Activated CD8-positive, alpha-beta memory T cell treated with anti-CD3 and anti-CD28 coated beads, Interleukin-2, amount 50 U/mL, for 1 hour (primary cell): Measurements from ENCODE around the gene TAS2R31.

Source experiments
- DNase-seq: peaks from one replicate; pipeline ENCODE4 v3.0.0-alpha.2; 2020; ENCODE audit errors: extremely low read depth

The TAS2R31 gene

DNA sequence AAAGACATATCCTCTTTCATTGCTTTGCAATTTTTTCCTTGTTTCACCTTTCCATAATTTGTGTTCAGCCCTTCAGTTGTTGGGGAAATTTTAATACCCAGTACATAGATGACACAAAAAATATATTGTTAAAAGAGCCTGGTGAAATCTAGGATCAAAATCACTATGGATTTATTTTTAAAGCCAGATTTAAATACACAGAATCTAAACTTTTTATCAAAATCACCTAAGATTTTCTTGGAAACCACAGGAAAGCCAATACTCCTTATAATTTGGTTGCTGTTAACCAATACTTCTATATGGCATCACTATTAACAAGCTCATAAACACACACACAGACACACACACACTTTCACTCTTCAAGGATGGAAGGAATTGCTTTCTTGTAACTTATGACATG, 33.0 kb downstream of the TAS2R31 start, which contains the start of gene TAS2R20:
Gene TAS2R20, minus strand, starts transcription at position 101 of the 400 bp plus-strand sequence. CDS start 429 bp downstream, outside the sequence.
- DNase-seq = no peak

GRCh38 chr12:10994307-10994706, 36.9 kb downstream of the TAS2R31 start:
- no peak for DNase-seq

GRCh38 chr12:10989107-10989506, 42.1 kb downstream of the TAS2R31 start:
- DNase-seq = no peak

DNA sequence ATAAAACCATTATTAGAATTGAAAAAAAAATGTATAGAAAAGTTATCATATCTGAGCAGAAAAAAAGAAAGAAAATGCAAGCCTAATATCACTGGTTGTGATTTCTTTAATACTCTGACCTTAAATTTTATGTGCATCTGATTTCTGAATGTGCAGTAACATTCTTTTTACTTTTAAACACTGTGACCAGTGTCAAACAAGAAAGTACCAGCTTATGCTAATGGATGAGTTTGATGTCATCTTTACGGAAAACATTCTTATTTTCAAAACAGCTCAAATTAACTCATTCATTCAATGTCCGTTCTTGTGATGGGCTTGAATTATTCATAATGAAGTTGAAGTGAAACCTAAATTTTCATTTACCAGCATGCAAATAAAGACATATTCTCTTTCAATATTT, 44.4 kb downstream of the TAS2R31 start, which contains the start of gene TAS2R50:
Gene TAS2R50, minus strand, starts transcription at position 101 of the 400 bp plus-strand sequence. Its CDS starts 52 bp downstream, at position 49.
- DNase-seq = no peak

- DNase-seq = peak; percentile 0
These were observed 49.0 kb downstream of the TAS2R31 start for GRCh38 chr12:10982244-10982643.
